ENCODE results near the gene ANKRD63.

- no peak for TF ChIP-seq EP300 (IDR thresholded peaks at IDR 0.05)
- no peak for TF ChIP-seq CTCF (IDR thresholded peaks at IDR 0.05)
- no peak for TF ChIP-seq POLR2A (IDR thresholded peaks at IDR 0.05; ENCODE audit: low read depth)
- TF ChIP-seq POLR2AphosphoS5 (IDR thresholded peaks at IDR 0.05): no peak
These were observed 44.6 kb upstream of the ANKRD63 start for GRCh38 chr15:40327457-40327856.

Data from esophagus muscularis mucosa (tissue), 4 donors.